ENCODE measurements around the gene RABGAP1. TPM values are rescaled to one million over a fixed set of nuclear protein-coding genes. Genes with fewer than 3 reads are reported as not detected.

RABGAP1 gene
- polyA plus RNA-seq, 1 of the 3 experiments (the other 2 are of a cell fraction): 20.2 TPM

- no peaks in the 10 kb centered on the region for H4K20me1 ChIP-seq (ENCODE audit: insufficient read depth)
- H3K4me3 ChIP-seq (ENCODE audit: low read depth in 2 of 2, low read length in 1 of 2): no peak overlapping the region
- no peaks in the 10 kb centered on the region; the same call in 1 of the 2 replicates for H3K9me3 ChIP-seq
- no peaks in the 10 kb centered on the region for H3K9me2 ChIP-seq
- peaks cover 0 to 8% of the 10 kb centered on the region in 2 experiments; a peak in 2 of 4 replicates for H3K4me1 ChIP-seq (ENCODE audit: control insufficient read depth in 1 of 2, insufficient read depth in 2 of 2, low read depth in 1 of 2, low read length in 1 of 2)
- H3K79me2 ChIP-seq (ENCODE audit: insufficient read depth): no peaks in the 10 kb centered on the region
- no peak for TF ChIP-seq JUND (IDR thresholded peaks at IDR 0.05)
- no peak for TF ChIP-seq SIN3A (IDR thresholded peaks at IDR 0.05; ENCODE audit: borderline replicate concordance, low read depth, low read length)
- no peak for TF ChIP-seq EP300 (IDR thresholded peaks at IDR 0.05; ENCODE audit: borderline replicate concordance in 1 of 2, low read depth in 1 of 2, low read length in 1 of 2)
- TF ChIP-seq MEF2A (IDR thresholded peaks at IDR 0.05; ENCODE audit: borderline replicate concordance, low read depth): no peak
- no peak for TF ChIP-seq NFIC (IDR thresholded peaks at IDR 0.05; ENCODE audit: borderline replicate concordance)
- TF ChIP-seq EZH2phosphoT487 (IDR thresholded peaks at IDR 0.05; ENCODE audit: borderline replicate concordance, low read depth): no peak
- no peak for TF ChIP-seq REST (IDR thresholded peaks at IDR 0.05; ENCODE audit: low read depth, low read length)
- TF ChIP-seq CTCF (IDR thresholded peaks at IDR 0.05): no peak
- no peak for TF ChIP-seq TAF1 (IDR thresholded peaks at IDR 0.05; ENCODE audit: borderline replicate concordance, low read depth, low read length)
- TF ChIP-seq FOSL2 (IDR thresholded peaks at IDR 0.05; ENCODE audit: borderline replicate concordance, low read depth): no peak
- no peak for TF ChIP-seq RXRA (IDR thresholded peaks at IDR 0.05; ENCODE audit: borderline replicate concordance, low read depth)
- TF ChIP-seq MAX (IDR thresholded peaks at IDR 0.05; ENCODE audit: low read depth): no peak
- no peak overlapping the region for H2AFZ ChIP-seq (ENCODE audit: low read depth)
- peaks cover 5% of the 10 kb centered on the region for H3F3A ChIP-seq (replicated peaks; ENCODE audit: insufficient read depth)
- 92% methylated on average over 1 of the region's 1 CpG for WGBS (ENCODE audit: low lambda C conversion rate)
- H3K36me3 ChIP-seq (replicated peaks in 1 of 2; ENCODE audit: control insufficient read depth in 1 of 2, insufficient read depth in 2 of 2, low read length in 1 of 2): peaks cover 24 to 39% of the 10 kb centered on the region in 2 experiments
- no peak overlapping the region for H3K9ac ChIP-seq
- ChIA-PET POLR2A (no interaction called here), CTCF (interaction anchor here (0.9 to 1.1 kb wide), 2 partner anchors 11 to 309 kb away, joined by 3 read pairs; no protein-coding TSS in a partner anchor)
- H3K4me2 ChIP-seq: no peak overlapping the region
- DNase-seq: no peak
- no peaks in the 10 kb centered on the region for H3K27me3 ChIP-seq (ENCODE audit: insufficient read depth)
- no peak overlapping the region for H3K27ac ChIP-seq (ENCODE audit: low read depth in 2 of 2, low read length in 1 of 2)
These were observed 100.0 kb downstream of the RABGAP1 start for GRCh38 chr9:123040801-123041200.
